ENCODE data around the gene BTG1. TPM values are rescaled to one million over a fixed set of nuclear protein-coding genes. Genes with fewer than 3 reads are reported as not detected.

The BTG1 gene
- total RNA-seq: 22.8 TPM

- DNase-seq: peak; percentile 99
Observed at GRCh38 chr12:92145731-92146496, at the start of gene BTG1. TSS of gene BTG1 (minus strand) at chr12:92145846. CDS start at chr12:92145535, 311 bp downstream.

- no peak for DNase-seq
Observed at GRCh38 chr12:92194561-92194960, 48.9 kb upstream of the BTG1 start.

- no peak for DNase-seq
Observed at GRCh38 chr12:92193846-92194245, 48.2 kb upstream of the BTG1 start.

- DNase-seq: no peak
Observed at GRCh38 chr12:92193063-92193462, 47.4 kb upstream of the BTG1 start.

GRCh38 chr12:92192360-92192759 lies 46.7 kb upstream of the BTG1 start:
- no peak for DNase-seq

GRCh38 chr12:92191061-92191460 lies 45.4 kb upstream of the BTG1 start:
- no peak for DNase-seq

- no peak for DNase-seq
Observed at GRCh38 chr12:92188517-92189188, 43.0 kb upstream of the BTG1 start.

GRCh38 chr12:92186038-92186470 lies 40.4 kb upstream of the BTG1 start:
- DNase-seq: no peak

- no peak for DNase-seq
Observed at GRCh38 chr12:92185052-92185451, 39.4 kb upstream of the BTG1 start.

- DNase-seq: no peak
Observed at GRCh38 chr12:92183575-92183974, 37.9 kb upstream of the BTG1 start.

GRCh38 chr12:92178340-92178739 lies 32.7 kb upstream of the BTG1 start:
- DNase-seq: no peak

- DNase-seq: no peak
Observed at GRCh38 chr12:92176646-92177045, 31.0 kb upstream of the BTG1 start.

GRCh38 chr12:92175961-92176360 lies 30.3 kb upstream of the BTG1 start:
- no peak for DNase-seq

GRCh38 chr12:92170050-92170449 lies 24.4 kb upstream of the BTG1 start:
- no peak for DNase-seq

- no peak for DNase-seq
Observed at GRCh38 chr12:92167075-92167474, 21.4 kb upstream of the BTG1 start.

GRCh38 chr12:92164712-92165111 lies 19.1 kb upstream of the BTG1 start:
- DNase-seq: no peak

GRCh38 chr12:92162079-92162478 lies 16.4 kb upstream of the BTG1 start:
- no peak for DNase-seq

- no peak for DNase-seq
Observed at GRCh38 chr12:92158796-92159439, 13.3 kb upstream of the BTG1 start.

GRCh38 chr12:92156704-92157395 lies 11.2 kb upstream of the BTG1 start:
- no peak for DNase-seq

GRCh38 chr12:92156139-92156538 lies 10.5 kb upstream of the BTG1 start:
- DNase-seq: no peak

GRCh38 chr12:92155733-92156132 lies 10.1 kb upstream of the BTG1 start:
- no peak for DNase-seq

GRCh38 chr12:92151916-92152315 lies 6.3 kb upstream of the BTG1 start:
- DNase-seq: no peak

- DNase-seq: no peak
Observed at GRCh38 chr12:92149563-92149962, 3.9 kb upstream of the BTG1 start.

Measured in occipital lobe (tissue), 2 donors.